Omental fat pad (tissue), 4 donors: Measurements from ENCODE around the gene MRPS27. TPM values are rescaled to one million over a fixed set of nuclear protein-coding genes. Genes with fewer than 3 reads are reported as not detected.

Experiments
- ATAC-seq: fragments of 150-250 bp; one replicate; pipeline ENCODE4 v1.9.1; 2016; ENCODE audit warnings: mild to moderate bottlenecking, moderate library complexity; ENCODE audit not compliant: low FRiP score
- DNase-seq: peaks from one replicate; pipeline ENCODE4 v3.0.0-alpha.2; 2019; ENCODE audit warnings: low spot score
- CTCF ChIP-seq, 3 donors: fragments of 450-650 bp; IDR thresholded peaks; one replicate each; pipeline ENCODE4 v1.5.1; 2016 to 2017; ENCODE audit warnings: antibody characterized with exemption in 3 of 3, mild to moderate bottlenecking in 3 of 3, moderate library complexity in 2 of 3
- total RNA-seq, 4 donors: library from RNA; depleted of rRNA; stranded (reverse); fragments of >200 nt; gene quantifications; one replicate each; pipeline ENCODE4 v1.1.0, GENCODE V29; 2016

MRPS27 gene
- total RNA-seq, 4 donors from 2014 or later = 45.4 to 53.9 (median 51.4) TPM

GRCh38 chr5:72237415-72237814 lies 82.6 kb downstream of the MRPS27 start:
- DNase-seq = no peak
- ATAC-seq = no peak
- no peak for TF ChIP-seq CTCF (IDR thresholded peaks at IDR 0.05)

- DNase-seq (no peak), ATAC-seq (no peak)
- TF ChIP-seq CTCF (IDR thresholded peaks at IDR 0.05) = no peak
Measured at GRCh38 chr5:72235725-72236124, 84.3 kb downstream of the MRPS27 start.

GRCh38 chr5:72234868-72235267 lies 85.2 kb downstream of the MRPS27 start:
- no peak for ATAC-seq
- DNase-seq = no peak
- no peak for TF ChIP-seq CTCF (IDR thresholded peaks at IDR 0.05)

- DNase-seq = no peak
- TF ChIP-seq CTCF (IDR thresholded peaks at IDR 0.05) = no peak
- no peak for ATAC-seq
Measured at GRCh38 chr5:72234265-72234700, 85.8 kb downstream of the MRPS27 start.

GRCh38 chr5:72233835-72234234 lies 86.2 kb downstream of the MRPS27 start:
- no peak for TF ChIP-seq CTCF (IDR thresholded peaks at IDR 0.05)
- ATAC-seq = no peak
- no peak for DNase-seq

- ATAC-seq = no peak
- DNase-seq = no peak
- no peak for TF ChIP-seq CTCF (IDR thresholded peaks at IDR 0.05)
Measured at GRCh38 chr5:72232838-72233237, 87.2 kb downstream of the MRPS27 start.

- ATAC-seq = no peak
- no peak for DNase-seq
- TF ChIP-seq CTCF (IDR thresholded peaks at IDR 0.05) = no peak
Measured at GRCh38 chr5:72231991-72232703, 87.9 kb downstream of the MRPS27 start.
